Medulla oblongata (tissue), 1 donor: ENCODE data around the gene JMJD6.
"Not testable (repeated sequence)": the region's sequence is repeated elsewhere in the genome, so short reads cannot be mapped to it uniquely, and the experiment has no call there.

Experiments used
- DNase-seq: peaks from one replicate; pipeline ENCODE4 v3.0.0-alpha.2; 2015; ENCODE audit errors: extremely low spot score

Gene JMJD6

DNA sequence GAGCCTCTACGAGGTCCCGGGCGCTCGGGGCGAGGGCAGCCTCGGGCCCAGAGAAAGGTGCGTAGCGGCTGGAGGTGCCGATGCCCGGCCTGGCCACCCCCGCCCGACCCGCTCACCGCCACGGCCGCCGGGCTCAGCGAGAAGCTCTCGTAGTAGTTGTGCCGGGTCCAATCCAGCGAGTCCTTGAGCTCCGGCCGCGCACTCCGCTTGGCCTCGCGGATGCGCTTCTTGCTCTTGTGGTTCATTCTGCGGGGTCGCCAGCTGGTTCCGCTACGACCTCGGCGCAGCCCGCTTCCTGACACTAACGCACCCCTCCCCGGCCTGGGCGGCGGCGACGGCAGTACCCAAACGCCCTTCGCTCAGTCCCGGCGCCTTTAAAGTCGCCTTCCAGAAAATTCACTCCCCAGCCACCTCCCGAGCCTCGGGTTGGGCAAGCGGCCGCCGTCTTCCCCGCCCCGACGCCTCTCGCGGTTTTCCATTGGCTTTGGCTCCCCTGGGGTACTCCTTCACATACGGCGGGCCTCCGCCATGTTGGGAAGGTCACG, at the start of gene JMJD6:
Gene JMJD6 (minus strand): TSS at position 376 of the 545 bp plus-strand sequence. CDS start 131 bp downstream, at position 245.
- peak; percentile 97 for DNase-seq

- no peak for DNase-seq
Measured at GRCh38 chr17:76775021-76775600, 48.7 kb upstream of the JMJD6 start.

- DNase-seq, result no peak
Measured at GRCh38 chr17:76772842-76773525, 46.6 kb upstream of the JMJD6 start.

- DNase-seq, result no peak
Measured at GRCh38 chr17:76758570-76758969, 32.2 kb upstream of the JMJD6 start.

GRCh38 chr17:76757256-76757655, 30.9 kb upstream of the JMJD6 start:
- no peak for DNase-seq

DNA sequence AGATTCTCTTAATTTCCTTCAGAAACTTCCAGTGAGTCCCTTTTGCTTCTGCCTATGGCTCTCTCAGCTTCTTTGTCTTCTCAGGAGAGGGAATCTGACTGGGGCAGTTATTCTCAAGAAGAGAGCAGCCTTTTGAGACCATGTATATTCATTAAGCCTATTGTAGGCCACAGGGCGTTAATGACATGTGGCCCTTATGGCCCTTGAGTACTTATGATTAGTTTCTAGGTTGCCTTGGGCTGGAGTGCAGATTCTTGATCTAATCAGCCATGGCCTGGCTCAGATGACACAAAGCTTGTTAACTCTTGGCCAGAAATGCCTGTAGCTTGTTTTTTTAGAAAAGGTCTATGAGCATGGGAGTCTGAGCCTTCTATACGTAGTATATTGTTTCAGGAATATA, 28.9 kb upstream of the JMJD6 start:
- DNase-seq, result no peak

- DNase-seq, result no peak
Measured at GRCh38 chr17:76753061-76753961, 26.9 kb upstream of the JMJD6 start.

GRCh38 chr17:76752006-76752405, 25.6 kb upstream of the JMJD6 start:
- DNase-seq, result no peak

DNA sequence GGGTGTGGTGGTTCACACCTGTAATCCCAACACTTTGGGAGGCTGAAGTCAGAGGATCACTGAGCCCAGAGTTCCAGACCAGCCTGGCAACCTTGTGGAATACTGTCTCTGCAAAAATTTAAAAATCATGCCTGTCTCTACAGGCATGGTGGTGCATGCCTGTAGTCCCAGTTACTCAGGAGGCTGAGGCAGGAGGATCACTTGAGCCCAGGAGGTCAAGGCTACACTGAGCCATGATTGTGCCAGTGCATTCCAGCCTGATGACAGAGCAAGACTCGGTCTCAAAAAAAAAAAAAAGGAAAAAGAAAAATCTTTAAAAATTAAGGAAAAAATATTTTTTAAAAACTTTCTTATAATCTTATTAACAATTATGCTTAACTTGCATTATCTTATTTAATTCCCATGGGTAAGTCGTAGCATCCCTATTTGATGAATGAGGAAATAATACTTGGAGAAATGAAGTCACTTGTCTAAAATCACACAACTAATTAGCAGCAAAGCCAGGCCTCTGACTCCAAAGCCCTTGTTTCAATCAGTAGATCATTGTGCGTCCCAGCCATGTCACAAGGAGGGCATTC, 25.1 kb upstream of the JMJD6 start:
- DNase-seq, result no peak

- no peak for DNase-seq
Measured at GRCh38 chr17:76748657-76749056, 22.3 kb upstream of the JMJD6 start.

DNA sequence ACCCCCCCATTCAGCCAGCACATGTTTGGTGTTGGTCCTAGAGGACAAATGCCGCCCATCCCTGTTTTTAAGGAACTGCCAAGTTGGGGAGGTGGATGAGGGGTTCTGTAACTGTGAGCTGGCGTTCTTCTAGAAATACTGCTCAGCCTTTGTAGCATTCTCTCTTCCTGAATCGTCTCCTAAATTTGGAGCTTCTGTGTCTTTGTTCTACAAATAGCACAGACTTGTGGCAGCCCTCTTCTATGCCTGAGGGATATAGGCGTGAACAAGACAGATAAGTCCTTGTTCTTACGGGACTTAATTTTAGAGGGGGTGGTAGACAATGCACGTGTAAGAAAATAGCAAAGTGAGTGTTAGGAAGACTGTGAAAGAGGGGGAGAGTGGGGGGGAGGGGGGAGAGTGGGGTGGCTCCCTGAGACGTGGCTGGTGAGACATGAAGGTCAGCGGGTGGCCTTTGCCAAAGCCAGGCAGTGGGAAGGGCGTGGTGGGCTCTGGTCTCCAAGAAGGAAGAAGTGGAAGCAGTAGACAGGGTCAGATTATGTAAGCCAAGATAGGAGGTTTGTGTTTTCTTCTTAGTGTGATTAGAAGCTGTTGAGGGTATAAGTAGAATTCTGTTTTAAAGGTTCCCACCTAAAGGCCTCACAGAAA, 21.4 kb upstream of the JMJD6 start:
- no peak for DNase-seq

DNA sequence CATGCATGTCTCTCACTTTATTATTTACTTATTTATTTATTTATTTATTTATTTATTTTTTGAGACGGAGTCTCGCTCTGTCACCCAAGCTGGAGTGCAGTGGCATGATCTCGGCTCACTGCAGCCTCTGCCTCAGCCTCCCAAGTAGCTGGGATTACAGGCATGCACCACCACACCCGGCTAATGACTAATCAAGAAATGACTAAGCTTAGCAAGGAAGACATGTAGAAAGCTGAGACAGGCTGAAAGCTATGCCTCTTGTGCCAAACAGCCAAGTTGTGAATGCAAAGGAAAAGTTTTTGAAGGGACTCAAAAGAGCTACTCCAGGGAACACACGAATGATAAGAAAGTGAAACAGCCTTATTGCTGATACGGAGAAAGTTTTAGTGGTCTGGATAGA, 19.4 kb upstream of the JMJD6 start:
- not testable (repeated sequence) for DNase-seq

- DNase-seq, result no peak
Measured at GRCh38 chr17:76744747-76745146, 18.3 kb upstream of the JMJD6 start.

- DNase-seq, result no peak
Measured at GRCh38 chr17:76742958-76743357, 16.6 kb upstream of the JMJD6 start.

- DNase-seq, result no peak
Measured at GRCh38 chr17:76740329-76741118, 14.1 kb upstream of the JMJD6 start.

- DNase-seq, result not testable (repeated sequence)
Measured at GRCh38 chr17:76739568-76740115, 13.2 kb upstream of the JMJD6 start.

DNA sequence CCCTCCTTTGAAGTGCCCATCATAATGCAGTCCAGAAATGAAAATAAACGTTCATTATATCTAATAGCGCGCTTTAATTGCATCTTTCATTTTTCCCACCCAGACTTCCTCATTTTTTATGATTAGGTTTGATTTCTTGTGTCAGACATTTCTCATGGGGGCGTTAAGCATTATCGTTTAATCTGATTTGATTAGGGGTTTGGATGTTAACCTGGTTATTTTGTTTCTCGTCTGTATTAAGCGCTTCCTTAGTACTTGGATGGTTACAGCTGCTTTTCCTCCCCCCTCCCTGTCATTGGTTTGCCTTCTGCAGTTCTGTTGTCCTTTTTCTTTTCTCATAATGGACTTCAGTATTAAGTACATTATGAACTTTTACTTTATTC, 12.1 kb upstream of the JMJD6 start:
- no peak for DNase-seq

- DNase-seq, result peak; percentile 93
Measured at GRCh38 chr17:76737676-76738467, 11.5 kb upstream of the JMJD6 start, which contains the start of gene MFSD11. MFSD11 (plus strand) TSS chr17:76738119; CDS start chr17:76738353, 234 bp downstream.

- DNase-seq, result peak; percentile 99
Measured at GRCh38 chr17:76737082-76737675, 10.8 kb upstream of the JMJD6 start, which contains the start of gene SRSF2. SRSF2 (minus strand) TSS chr17:76737331; CDS start chr17:76737160, 171 bp downstream.
